Measurements from ENCODE around the gene TIMM17A.

Gene TIMM17A

GRCh38 chr1:201955009-201955728, at the start of gene TIMM17A:
TIMM17A (plus strand) TSS chr1:201955503; CDS start chr1:201955527, 24 bp downstream.
- DNase-seq: peak; percentile 97

GRCh38 chr1:201906336-201906735, 49.0 kb upstream of the TIMM17A start:
- no peak for DNase-seq

GRCh38 chr1:201907621-201908020, 47.7 kb upstream of the TIMM17A start:
- no peak for DNase-seq

GRCh38 chr1:201911826-201912571, 43.3 kb upstream of the TIMM17A start:
- DNase-seq: no peak

GRCh38 chr1:201912832-201913231, 42.5 kb upstream of the TIMM17A start:
- no peak for DNase-seq

GRCh38 chr1:201914456-201915235, 40.7 kb upstream of the TIMM17A start:
- no peak for DNase-seq

- peak; percentile 44 for DNase-seq
Measured at GRCh38 chr1:201916649-201917249, 38.6 kb upstream of the TIMM17A start.

GRCh38 chr1:201917362-201918033, 37.8 kb upstream of the TIMM17A start:
- no peak for DNase-seq

GRCh38 chr1:201918343-201918742, 37.0 kb upstream of the TIMM17A start:
- no peak for DNase-seq

- DNase-seq: no peak
Measured at GRCh38 chr1:201921952-201922558, 33.2 kb upstream of the TIMM17A start.

- DNase-seq: peak; percentile 17
Measured at GRCh38 chr1:201925301-201925567, 30.1 kb upstream of the TIMM17A start.

GRCh38 chr1:201925981-201926645, 29.2 kb upstream of the TIMM17A start:
- peak; percentile 95 for DNase-seq

- DNase-seq: no peak
Measured at GRCh38 chr1:201928266-201928665, 27.0 kb upstream of the TIMM17A start.

- DNase-seq: no peak
Measured at GRCh38 chr1:201930137-201930536, 25.2 kb upstream of the TIMM17A start.

GRCh38 chr1:201930803-201931202, 24.5 kb upstream of the TIMM17A start:
- DNase-seq: no peak

GRCh38 chr1:201933840-201934430, 21.4 kb upstream of the TIMM17A start:
- no peak for DNase-seq

- DNase-seq: no peak
Measured at GRCh38 chr1:201937624-201938213, 17.6 kb upstream of the TIMM17A start.

GRCh38 chr1:201938440-201939035, 16.8 kb upstream of the TIMM17A start:
- no peak for DNase-seq

GRCh38 chr1:201939148-201939547, 16.2 kb upstream of the TIMM17A start:
- DNase-seq: no peak

GRCh38 chr1:201939574-201939973, 15.7 kb upstream of the TIMM17A start:
- DNase-seq: no peak
